ENCODE results near the gene LMBR1. TPM values are rescaled to one million over a fixed set of nuclear protein-coding genes. Genes with fewer than 3 reads are reported as not detected.
"Not testable (repeated sequence)": the region's sequence is repeated elsewhere in the genome, so short reads cannot be mapped to it uniquely, and the experiment has no call there.

Gene LMBR1
- polyA plus RNA-seq, 10 donors = 28.0 to 46.0 (median 34.3) TPM

GRCh38 chr7:156811706-156812105 is 81.3 kb downstream of the LMBR1 start:
- DNase-seq = no peak

DNA sequence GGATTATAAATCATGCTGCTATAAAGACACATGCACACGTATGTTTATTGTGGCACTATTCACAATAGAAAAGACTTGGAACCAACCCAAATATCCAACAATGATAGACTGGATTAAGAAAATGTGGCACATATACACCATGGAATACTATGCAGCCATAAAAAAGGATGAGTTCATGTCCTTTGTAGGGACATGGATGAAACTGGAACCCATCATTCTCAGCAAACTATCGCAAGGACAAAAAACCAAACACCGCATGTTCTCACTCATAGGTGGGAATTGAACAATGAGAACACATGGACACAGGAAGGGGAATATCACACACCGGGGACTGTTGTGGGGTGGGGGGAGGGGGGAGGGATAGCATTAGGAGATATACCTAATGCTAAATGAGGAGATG is 89.3 kb downstream of the LMBR1 start:
- not testable (repeated sequence) for DNase-seq

GRCh38 chr7:156802214-156802613 is 90.8 kb downstream of the LMBR1 start:
- DNase-seq = no peak

DNA sequence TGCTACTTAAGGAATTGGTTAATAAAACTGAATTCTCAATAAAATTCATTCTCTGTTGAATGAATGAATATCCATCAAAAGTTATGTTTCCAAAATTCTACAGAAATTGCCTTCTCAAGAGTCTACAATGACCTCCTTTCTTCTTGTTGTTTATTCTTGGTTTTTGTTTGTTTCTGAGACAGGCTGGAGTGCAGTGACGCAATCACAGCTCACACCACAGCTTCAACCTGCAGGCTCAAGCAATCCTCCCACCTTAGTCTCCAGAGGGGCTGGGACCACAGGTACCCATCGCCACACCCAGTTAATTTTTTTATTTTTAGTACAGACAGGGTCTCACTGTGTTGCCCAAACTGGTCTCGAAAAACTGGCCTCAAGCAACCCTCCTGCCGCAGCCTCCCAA is 97.6 kb downstream of the LMBR1 start:
- DNase-seq = no peak

GRCh38 chr7:156793334-156793733 is 99.6 kb downstream of the LMBR1 start:
- no peak for DNase-seq

DNA sequence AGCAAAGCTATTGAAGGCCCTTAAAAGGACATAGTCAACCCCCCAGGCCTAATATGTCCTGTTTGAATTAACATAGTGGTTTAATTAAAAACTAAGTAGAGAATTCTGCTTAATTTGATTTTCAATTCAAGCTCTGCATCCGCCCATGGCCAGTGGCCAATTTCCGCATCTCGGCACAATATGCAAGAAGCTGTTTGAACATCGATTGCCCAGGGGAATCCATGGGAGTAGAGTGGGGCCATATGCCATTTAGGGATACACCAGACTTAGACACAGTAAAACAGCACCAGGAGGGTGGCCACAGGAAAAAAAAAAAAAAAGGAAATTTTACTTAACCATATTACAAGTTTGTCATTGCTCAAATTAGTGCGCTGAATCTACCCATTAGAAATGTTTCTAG is 100.4 kb downstream of the LMBR1 start:
- peak in 1 of 3 donors; percentile 8 for DNase-seq

GRCh38 chr7:156791241-156791640 is 101.7 kb downstream of the LMBR1 start:
- no peak for DNase-seq

DNA sequence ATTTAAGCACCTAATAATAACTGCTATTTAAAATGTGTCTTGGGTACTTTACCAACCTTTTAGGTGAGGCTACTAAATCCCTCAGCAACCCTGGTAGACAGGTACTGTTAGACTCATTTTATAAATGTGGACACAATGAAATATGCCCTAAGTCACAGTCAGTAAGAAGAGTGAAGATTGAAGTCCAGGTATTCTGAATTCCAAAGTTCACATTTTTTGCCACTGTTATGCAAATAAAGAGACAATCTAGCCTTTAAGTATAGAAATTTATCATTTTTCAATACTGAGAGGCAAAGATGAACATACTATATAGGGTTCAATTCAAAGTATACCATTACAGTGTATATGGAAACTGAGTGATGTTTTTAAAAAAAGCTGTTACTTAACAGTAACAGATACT is 102.7 kb downstream of the LMBR1 start:
- no peak for DNase-seq

DNA sequence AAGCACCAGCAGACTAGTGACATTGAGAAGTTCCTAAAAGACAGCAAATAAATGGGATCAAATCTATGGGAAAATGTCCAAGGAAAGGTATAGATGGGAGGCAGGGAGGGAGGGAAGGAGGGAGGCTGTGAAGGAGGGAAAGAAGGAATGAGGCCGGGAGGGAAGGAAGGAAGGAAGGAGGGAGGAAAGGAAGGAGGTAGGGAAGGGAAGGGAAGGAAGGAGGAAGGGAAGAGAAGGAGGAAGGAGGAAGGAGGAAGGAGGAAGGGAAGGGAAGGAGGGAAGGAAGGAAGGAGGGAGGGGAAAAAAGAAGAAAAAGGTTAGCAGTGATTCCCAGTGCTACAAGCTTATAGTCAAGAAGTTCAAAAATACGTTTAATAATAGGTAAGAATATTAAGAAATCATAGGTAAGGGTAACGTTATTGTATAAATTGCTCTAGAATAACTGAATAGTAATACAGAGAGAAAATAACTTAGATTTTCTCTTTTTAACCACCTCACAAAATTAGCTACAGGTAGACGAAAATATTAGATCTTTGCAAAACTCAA is 106.9 kb downstream of the LMBR1 start:
- no peak for DNase-seq

GRCh38 chr7:156783864-156784263 is 109.1 kb downstream of the LMBR1 start:
- no peak for DNase-seq

- no peak for DNase-seq
These were observed 111.0 kb downstream of the LMBR1 start for GRCh38 chr7:156781972-156782371.

DNA sequence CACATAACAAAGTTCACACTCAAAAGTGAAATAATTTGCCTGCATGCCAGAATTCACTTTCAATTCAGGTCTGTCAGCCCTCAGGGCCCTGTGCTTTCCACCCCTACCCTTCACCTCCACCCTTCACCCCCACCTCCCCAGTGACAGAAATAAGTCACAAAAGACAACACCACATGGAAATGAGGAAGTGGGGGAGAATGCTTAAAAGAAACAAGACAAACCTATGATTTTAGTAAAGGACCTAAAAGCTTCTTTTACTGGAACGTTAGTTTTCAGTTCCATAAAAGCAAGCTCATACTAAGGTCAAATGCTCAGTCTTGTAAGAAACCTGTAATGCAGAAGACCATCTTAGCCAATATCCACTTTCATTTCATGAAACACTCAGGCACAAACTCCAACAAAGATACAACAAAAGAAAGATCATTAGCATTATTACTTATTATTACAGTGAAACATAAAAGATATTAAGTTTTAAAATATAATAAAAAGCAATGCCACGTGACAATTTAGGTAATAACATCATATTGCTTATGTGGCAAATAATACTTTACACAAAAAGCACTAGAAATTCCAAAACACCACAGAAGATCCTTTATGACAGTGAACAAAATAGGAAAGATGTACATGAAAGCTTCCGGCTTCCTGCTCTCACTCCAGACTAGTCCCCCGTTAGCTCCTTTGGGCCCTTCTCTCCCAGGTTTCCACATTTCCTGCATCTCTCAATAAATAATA is 112.1 kb downstream of the LMBR1 start:
- no peak for DNase-seq

- DNase-seq = no peak
These were observed 114.3 kb downstream of the LMBR1 start for GRCh38 chr7:156778668-156779067.

GRCh38 chr7:156778201-156778600 is 114.8 kb downstream of the LMBR1 start:
- DNase-seq = no peak

DNA sequence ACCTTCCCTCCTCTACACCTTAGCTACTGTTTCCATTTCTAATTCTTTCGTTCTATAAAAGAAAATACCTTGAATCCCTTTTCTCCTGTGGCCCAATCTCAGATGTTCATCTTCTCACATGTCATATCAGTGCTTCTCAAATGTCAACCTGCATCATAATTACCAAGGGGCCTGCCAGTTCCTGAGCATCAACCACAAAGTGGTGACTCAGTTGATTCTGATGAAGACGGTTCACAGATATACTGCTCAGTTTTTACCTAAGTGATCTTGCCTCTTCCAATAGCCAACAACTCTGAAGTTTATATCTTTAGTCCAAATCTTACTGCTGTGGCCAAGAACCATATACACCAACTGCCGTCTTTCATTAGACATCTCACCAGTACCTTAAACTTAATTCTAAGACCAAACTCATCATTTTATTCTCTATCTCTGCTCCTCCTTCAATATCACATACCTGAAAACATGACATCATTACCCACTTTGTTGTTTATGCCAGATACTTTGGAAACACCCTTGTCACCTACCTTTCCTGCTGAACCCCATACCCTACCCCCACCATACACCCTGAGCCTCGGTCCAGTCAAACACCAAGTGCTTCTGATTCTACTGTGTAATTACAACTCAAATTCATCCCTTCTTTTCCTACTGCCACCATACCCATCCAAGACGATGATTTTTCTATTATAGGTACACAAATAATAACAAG is 115.5 kb downstream of the LMBR1 start:
- DNase-seq = no peak

DNA sequence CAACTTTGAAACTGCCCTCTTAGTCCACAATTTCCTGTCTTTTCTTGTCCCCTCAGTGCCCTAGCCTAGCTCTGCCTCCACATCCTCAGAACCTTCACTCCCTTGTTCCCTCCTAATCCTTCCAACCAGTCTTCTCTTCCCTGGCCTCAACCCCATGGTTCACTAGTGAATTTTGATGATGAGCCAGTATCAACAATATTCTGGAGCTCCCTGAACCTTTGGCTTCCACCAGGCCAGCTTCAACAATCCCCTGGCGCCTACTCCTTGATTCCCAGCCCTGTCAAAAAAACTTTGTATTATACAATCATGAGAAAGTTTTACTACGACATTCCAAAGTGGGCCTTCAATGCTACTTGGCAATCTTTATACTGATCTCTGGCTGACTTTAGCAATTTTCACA is 116.5 kb downstream of the LMBR1 start:
- DNase-seq = no peak

- no peak for DNase-seq
These were observed 119.0 kb downstream of the LMBR1 start for GRCh38 chr7:156773966-156774365.

DNA sequence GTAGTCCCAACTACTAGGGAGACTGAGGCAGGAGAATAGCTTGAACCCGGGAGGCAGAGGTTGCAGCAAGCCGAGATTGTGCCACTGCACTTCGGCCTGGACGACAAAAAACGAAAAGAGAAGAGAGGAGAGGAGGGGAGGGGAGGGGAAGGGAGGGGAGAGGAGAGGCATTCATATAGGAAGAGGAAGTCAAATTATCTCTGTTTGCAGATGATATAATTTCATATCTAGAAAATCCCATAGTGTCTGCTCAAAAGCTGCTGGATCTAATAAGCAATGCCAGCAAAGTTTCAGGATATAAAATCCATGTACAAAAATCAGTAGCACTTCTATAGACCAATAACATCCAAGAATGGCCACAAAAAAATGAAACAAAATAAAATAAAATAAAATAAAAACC is 120.3 kb downstream of the LMBR1 start:
- DNase-seq = no peak

DNA sequence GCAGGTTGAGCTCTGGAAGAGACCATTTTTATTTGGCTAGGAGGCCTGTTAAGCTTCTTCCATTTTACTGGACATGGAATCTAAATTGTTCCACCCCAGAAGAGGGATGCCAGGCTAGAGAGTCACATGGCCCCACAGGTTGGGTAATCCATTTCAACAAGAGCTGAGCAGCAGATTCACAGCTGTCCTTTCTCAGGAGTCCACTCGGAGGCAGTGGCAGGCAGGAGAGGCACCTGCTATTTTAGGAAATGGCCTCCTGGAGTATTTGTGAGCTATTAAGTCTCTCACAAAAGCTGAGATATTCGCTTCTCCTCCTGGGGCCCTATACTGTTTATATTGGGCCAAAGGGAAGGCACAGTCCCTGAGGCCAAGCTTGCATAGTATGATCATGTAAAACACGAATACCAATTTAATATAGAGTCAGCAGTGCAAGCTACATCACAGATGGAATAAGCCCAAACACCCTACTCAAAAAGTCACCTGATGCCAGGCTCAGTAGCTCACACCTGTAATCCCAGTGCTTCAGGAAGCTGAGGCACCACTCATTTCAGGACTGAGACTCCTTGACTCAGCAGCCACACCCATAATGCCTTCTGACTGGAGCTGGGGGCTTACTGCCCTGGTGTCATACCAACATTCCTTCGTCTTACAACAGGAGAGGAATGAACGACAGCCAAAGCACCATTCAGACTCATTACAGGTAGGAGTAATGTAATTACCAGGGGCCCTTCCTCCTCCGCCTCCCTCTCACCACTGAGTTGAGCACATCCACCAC is 124.1 kb downstream of the LMBR1 start:
- no peak for DNase-seq

GRCh38 chr7:156766666-156767065 is 126.3 kb downstream of the LMBR1 start:
- no peak for DNase-seq

DNA sequence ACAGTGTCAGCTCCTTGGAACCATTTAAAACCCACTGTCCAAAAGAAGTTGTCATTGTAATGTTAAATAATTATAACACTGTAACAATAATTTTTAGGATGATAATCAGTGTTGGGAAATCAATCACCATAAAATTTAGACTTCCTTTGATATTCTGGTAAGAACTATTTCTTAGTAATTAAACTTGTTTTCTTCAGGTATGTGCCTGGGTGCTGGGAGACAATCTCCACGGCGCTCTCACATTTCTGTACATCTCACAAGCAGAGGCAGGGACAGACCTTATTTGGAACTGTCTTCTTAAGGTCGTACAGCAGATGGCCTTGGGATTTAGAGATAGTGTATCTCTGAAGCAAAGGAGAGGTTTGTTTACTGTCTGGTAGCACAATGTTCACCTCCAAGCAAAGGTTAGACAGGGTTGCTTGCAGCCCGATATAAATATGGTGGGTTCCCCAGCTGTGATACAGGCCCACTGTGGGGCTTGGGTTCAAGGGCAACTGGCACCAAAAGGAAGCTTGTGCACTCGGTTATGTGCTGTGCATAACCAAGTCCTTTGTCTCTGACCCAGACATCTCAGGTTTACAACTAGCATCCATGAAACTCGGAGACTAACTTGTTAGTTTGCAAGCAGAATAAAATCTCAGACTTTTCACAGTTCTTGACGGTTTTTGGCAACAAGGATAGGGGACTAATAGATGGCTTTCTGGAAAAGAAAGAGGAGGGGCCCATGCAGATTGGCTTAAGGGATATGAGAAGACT is 126.9 kb downstream of the LMBR1 start:
- DNase-seq = no peak

DNA sequence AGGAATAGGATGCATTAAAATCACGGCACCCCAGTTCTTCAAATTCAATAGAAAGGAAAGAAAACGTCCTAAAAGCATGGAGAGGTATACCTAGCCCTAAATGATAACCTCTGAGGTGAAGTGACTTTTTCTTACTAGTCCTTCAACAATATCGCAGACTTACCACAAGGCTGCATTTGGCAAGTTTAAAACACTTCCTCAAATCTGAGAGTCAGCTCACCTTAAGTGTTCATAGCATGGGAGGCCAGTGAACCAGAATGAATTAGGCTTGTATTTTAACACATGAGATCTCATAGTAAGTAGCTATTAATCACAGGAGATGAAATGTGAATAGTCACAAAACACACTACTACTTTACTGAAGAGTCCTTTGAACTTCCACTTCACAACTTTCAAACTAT is 128.2 kb downstream of the LMBR1 start:
- no peak for DNase-seq

Data from muscle of back (tissue), 11 donors.